H1 (cell line): ENCODE results near the gene HAND1. TPM values are rescaled to one million over a fixed set of nuclear protein-coding genes. Genes with fewer than 3 reads are reported as not detected.

Experiments used
- CTCF ChIA-PET: fragments of 300-600 bp; sonication (Branson Sonifier 250); formaldehyde crosslinking; loops from one replicate; lab custom pipeline; 2021; ENCODE audit not compliant: partially characterized antibody; lab: Charles Lee
- POLR2A ChIA-PET: fragments of 300-600 bp; sonication (Branson Sonifier 250); formaldehyde crosslinking; loops from one replicate; lab custom pipeline; 2021; ENCODE audit warnings: inconsistent platforms; ENCODE audit not compliant: partially characterized antibody; lab: Charles Lee
- DNase-seq, 2 experiments: peaks; one replicate each; pipeline versions ENCODE4 v3.0.0 to v3.0.0-alpha.2; 2010 to 2022; ENCODE audit warnings: low spot score in 2 of 2, low read depth in 1 of 2, mixed read lengths in 1 of 2
- FAIRE-seq: peaks from 2 replicates; lab custom pipeline; 2011; peaks lifted over from hg19 to GRCh38; lab: Jason Lieb, UNC
- H2AFZ ChIP-seq: 2 replicates; pipeline ENCODE4 v1.8.1; 2012; ENCODE audit warnings: low read length, inconsistent platforms
- H2AK5ac ChIP-seq: 2 replicates; pipeline ENCODE4 v1.6.1; 2013; ENCODE audit warnings: low read depth, low read length
- H2BK120ac ChIP-seq: replicated peaks from 2 replicates; pipeline ENCODE3; 2013; ENCODE audit warnings: low read depth, low read length, inconsistent platforms
- H2BK12ac ChIP-seq: 2 replicates; pipeline ENCODE4 v1.6.1; 2013; ENCODE audit warnings: low read depth, low read length
- H2BK15ac ChIP-seq: 2 replicates; pipeline ENCODE4 v1.6.1; 2013; ENCODE audit warnings: low read length
- H2BK20ac ChIP-seq: 2 replicates; pipeline ENCODE4 v1.6.1; 2013; ENCODE audit warnings: low read length
- H2BK5ac ChIP-seq: 2 replicates; pipeline ENCODE4 v1.6.1; 2013; ENCODE audit warnings: low read depth, low read length
- H3K14ac ChIP-seq: 2 replicates; pipeline ENCODE4 v1.6.1; 2013; ENCODE audit warnings: inconsistent platforms; ENCODE audit not compliant: insufficient read length
- H3K18ac ChIP-seq: 2 replicates; pipeline ENCODE4 v1.6.1; 2013; ENCODE audit warnings: low read length; ENCODE audit errors: extremely low read depth
- H3K23ac ChIP-seq: 2 replicates; pipeline ENCODE4 v1.6.1; 2013; ENCODE audit warnings: inconsistent platforms; ENCODE audit not compliant: insufficient read length
- H3K23me2 ChIP-seq: 2 replicates; pipeline ENCODE4 v1.6.1; 2013; ENCODE audit warnings: low read depth, low read length
- H3K27ac ChIP-seq: 2 replicates; pipeline ENCODE4 v1.6.1; 2011; ENCODE audit warnings: low read depth, low read length, inconsistent platforms
- H3K27me3 ChIP-seq, 4 experiments: replicated peaks in 1 of 4; 1 replicate in 1 of 4; 2 replicates in 3 of 4; pipeline versions ENCODE4 v1.6.1 to v1.8.1; 2011 to 2013; ENCODE audit warnings: low read length in 3 of 4, mild to moderate bottlenecking in 3 of 4, inconsistent platforms in 2 of 4, mixed read lengths in 2 of 4, moderate library complexity in 1 of 4; ENCODE audit not compliant: control insufficient read depth in 3 of 4, insufficient read depth in 3 of 4; ENCODE audit errors: extremely low read depth in 1 of 4
- H3K36me3 ChIP-seq, 4 experiments: 2 replicates each; pipeline versions ENCODE4 v1.6.1 to v1.8.1; 2011 to 2013; ENCODE audit warnings: mild to moderate bottlenecking in 4 of 4, low read length in 3 of 4, moderate library complexity in 2 of 4, control low read depth in 1 of 4, inconsistent platforms in 1 of 4; ENCODE audit not compliant: insufficient read depth in 4 of 4, control insufficient read depth in 2 of 4
- H3K4ac ChIP-seq: replicated peaks from 2 replicates; pipeline ENCODE3; 2013; ENCODE audit warnings: low read length, low read depth, mixed read lengths, inconsistent platforms; ENCODE audit not compliant: insufficient read length
- H3K4me1 ChIP-seq, 4 experiments: replicated peaks in 1 of 4; 1 replicate in 1 of 4; 2 replicates in 3 of 4; pipeline versions ENCODE4 v1.6.1 to v1.8.1; 2011 to 2013; ENCODE audit warnings: low read length in 3 of 4, inconsistent platforms in 2 of 4, mixed read lengths in 1 of 4; ENCODE audit not compliant: insufficient read depth in 4 of 4, control insufficient read depth in 3 of 4
- H3K4me2 ChIP-seq, 2 experiments: 2 replicates each; pipeline versions ENCODE4 v1.6.1 to v1.8.1; 2011 to 2013; ENCODE audit warnings: low read depth in 2 of 2, low read length in 2 of 2, control low read depth in 1 of 2, inconsistent platforms in 1 of 2, mild to moderate bottlenecking in 1 of 2; ENCODE audit not compliant: insufficient read depth in 1 of 2
- H3K4me3 ChIP-seq, 4 experiments: fragments of 200-600, 300-600 bp in 1 of 4; sonication (generic), shearing (Covaris generic), sonication (Bioruptor Twin) in 1 of 4; 2 replicates each; pipeline versions ENCODE4 v1.5.1 to v1.8.1; 2011 to 2016; ENCODE audit warnings: low read length in 4 of 4, low read depth in 3 of 4, control low read depth in 2 of 4, inconsistent platforms in 2 of 4, mild to moderate bottlenecking in 2 of 4, mixed read lengths in 1 of 4, moderate library complexity in 1 of 4; ENCODE audit not compliant: insufficient read depth in 2 of 4; ENCODE audit errors: extremely low read depth in 1 of 4
- H3K56ac ChIP-seq: replicated peaks from 2 replicates; pipeline ENCODE3; 2013; ENCODE audit warnings: low read depth, mild to moderate bottlenecking, mixed read lengths, low read length, inconsistent platforms; ENCODE audit not compliant: insufficient read length
- H3K79me1 ChIP-seq: 2 replicates; pipeline ENCODE4 v1.6.1; 2013; ENCODE audit warnings: low read depth, low read length, control low read depth
- H3K79me2 ChIP-seq, 2 experiments: 2 replicates each; pipeline versions ENCODE4 v1.6.1 to v1.8.1; 2012 to 2013; ENCODE audit warnings: low read length in 2 of 2, mild to moderate bottlenecking in 2 of 2, inconsistent platforms in 1 of 2; ENCODE audit not compliant: insufficient read depth in 2 of 2, control insufficient read depth in 1 of 2
- H3K9ac ChIP-seq, 4 experiments: replicated peaks in 1 of 4; 1 replicate in 1 of 4; 2 replicates in 3 of 4; pipeline versions ENCODE4 v1.6.1 to v1.8.1; 2011 to 2013; ENCODE audit warnings: low read depth in 3 of 4, low read length in 3 of 4, control low read depth in 2 of 4, mild to moderate bottlenecking in 2 of 4, moderate library complexity in 2 of 4, inconsistent platforms in 1 of 4; ENCODE audit errors: extremely low read depth in 1 of 4
- H3K9me3 ChIP-seq, 2 experiments: 2 replicates each; pipeline versions ENCODE4 v1.6.1 to v1.8.1; 2012 to 2013; ENCODE audit warnings: mild to moderate bottlenecking in 2 of 2, moderate library complexity in 2 of 2, control low read depth in 1 of 2, inconsistent platforms in 1 of 2, low read depth in 1 of 2, low read length in 1 of 2, mixed read lengths in 1 of 2; ENCODE audit not compliant: insufficient read depth in 2 of 2
- H4K20me1 ChIP-seq, 2 experiments: replicated peaks in 1 of 2; 2 replicates each; pipeline versions ENCODE3 to v1.8.1; 2011 to 2013; ENCODE audit warnings: inconsistent platforms in 2 of 2, low read length in 2 of 2, mild to moderate bottlenecking in 1 of 2; ENCODE audit not compliant: insufficient read depth in 2 of 2, control insufficient read depth in 1 of 2
- H4K5ac ChIP-seq: 2 replicates; pipeline ENCODE4 v1.6.1; 2013; ENCODE audit warnings: low read length, low read depth, mixed read lengths, inconsistent platforms; ENCODE audit not compliant: insufficient read length
- H4K8ac ChIP-seq: 2 replicates; pipeline ENCODE4 v1.8.0; 2013; ENCODE audit warnings: mild to moderate bottlenecking, moderate library complexity, low read length, inconsistent platforms; ENCODE audit not compliant: insufficient read depth; ENCODE audit errors: extremely low read depth
- H4K91ac ChIP-seq: replicated peaks from 2 replicates; pipeline ENCODE3; 2013; ENCODE audit warnings: low read length, mixed read lengths, inconsistent platforms; ENCODE audit not compliant: insufficient read length
- ASH2L ChIP-seq: fragments of 200-600, 300-600 bp; sonication (generic); IDR thresholded peaks from one replicate; pipeline ENCODE4 v1.7.1; 2017; ENCODE audit warnings: low read length
- CEBPB ChIP-seq: IDR thresholded peaks from 2 replicates; pipeline ENCODE4 v1.6.1; 2012; ENCODE audit warnings: low read depth, low read length
- CTBP2 ChIP-seq: IDR thresholded peaks from 2 replicates; pipeline ENCODE4 v1.7.0; 2011; ENCODE audit warnings: borderline replicate concordance, mild to moderate bottlenecking, moderate library complexity, mixed read lengths, low read length; ENCODE audit not compliant: insufficient read depth, insufficient read length
- EZH2 ChIP-seq: fragments of 200-600 bp; sonication (generic); IDR thresholded peaks from 2 replicates; pipeline ENCODE4 v1.7.1; 2012; ENCODE audit warnings: low read depth, mild to moderate bottlenecking, moderate library complexity, low read length, inconsistent platforms; ENCODE audit not compliant: severe bottlenecking
- NANOG ChIP-seq: IDR thresholded peaks from 2 replicates; pipeline ENCODE4 v1.6.1; 2011; ENCODE audit warnings: low read length, low read depth, mild to moderate bottlenecking, inconsistent platforms; ENCODE audit not compliant: insufficient read depth, poor library complexity, severe bottlenecking
- RBBP5 ChIP-seq: IDR thresholded peaks from 2 replicates; pipeline ENCODE4 v1.7.1; 2012; ENCODE audit warnings: low read depth, mild to moderate bottlenecking, inconsistent platforms, low read length, moderate library complexity, borderline replicate concordance
- SUZ12 ChIP-seq: fragments of 200-600 bp; sonication (generic); IDR thresholded peaks from 2 replicates; pipeline ENCODE4 v1.6.1; 2012; ENCODE audit warnings: mild to moderate bottlenecking, inconsistent platforms, low read length, moderate library complexity, mixed read lengths
- TCF12 ChIP-seq: IDR thresholded peaks from 2 replicates; pipeline ENCODE4 v1.6.1; 2011; ENCODE audit warnings: low read depth, mild to moderate bottlenecking, low read length
- WGBS, 2 experiments: shearing (Covaris generic) in 1 of 2; methylation state at CpG; one replicate each; pipeline versions ENCODE4 v1.1.6 to v1.1.7; 2013 to 2015; ENCODE audit warnings: low lambda C conversion rate in 2 of 2, mixed read lengths in 2 of 2, inconsistent platforms in 1 of 2, low coverage in 1 of 2, missing lambda C conversion rate in 1 of 2; ENCODE audit not compliant: insufficient replicate concordance in 2 of 2, insufficient coverage in 1 of 2, insufficient read length in 1 of 2; ENCODE audit errors: extremely low coverage in 1 of 2, missing lambda C conversion rate in 1 of 2; 5-methylcytosine and 5-hydroxymethylcytosine counted together
- polyA plus RNA-seq, 7 experiments: library from polyadenylated mRNA; depleted of rRNA in 3 of 7; stranded (reverse) in 5 of 7; unstranded in 2 of 7; fragments of >200 nt in 5 of 7; fragments of 200-250 nt in 2 of 7; gene quantifications; 1 replicate in 5 of 7; 2 replicates in 1 of 7; 4 replicates in 1 of 7; pipeline versions ENCODE4 v1.2.1 to v1.2.3, GENCODE V29; 2011 to 2013; ENCODE audit warnings: missing spikeins in 2 of 7, mixed read lengths in 2 of 7
- total RNA-seq: library from RNA; stranded (reverse); fragmentation: NEBNext Ultra II Directional; extraction: Animal tissue kit (Norgen Biotek cat#: 25700); gene quantifications from 2 replicates; pipeline ENCODE4 v1.2.1, GENCODE V29; 2021
- TF ChIP-seq, protein P1 (sequence below): IDR thresholded peaks from 2 replicates; pipeline ENCODE4 v1.6.1; 2012; ENCODE audit warnings: inconsistent platforms

HAND1 gene
- total and polyA plus RNA-seq, 2 of the 8 experiments (the other 6 are each of a cell fraction or from before 2014, with no cell fraction given): 0.06 TPM; not detected in 1

DNA sequence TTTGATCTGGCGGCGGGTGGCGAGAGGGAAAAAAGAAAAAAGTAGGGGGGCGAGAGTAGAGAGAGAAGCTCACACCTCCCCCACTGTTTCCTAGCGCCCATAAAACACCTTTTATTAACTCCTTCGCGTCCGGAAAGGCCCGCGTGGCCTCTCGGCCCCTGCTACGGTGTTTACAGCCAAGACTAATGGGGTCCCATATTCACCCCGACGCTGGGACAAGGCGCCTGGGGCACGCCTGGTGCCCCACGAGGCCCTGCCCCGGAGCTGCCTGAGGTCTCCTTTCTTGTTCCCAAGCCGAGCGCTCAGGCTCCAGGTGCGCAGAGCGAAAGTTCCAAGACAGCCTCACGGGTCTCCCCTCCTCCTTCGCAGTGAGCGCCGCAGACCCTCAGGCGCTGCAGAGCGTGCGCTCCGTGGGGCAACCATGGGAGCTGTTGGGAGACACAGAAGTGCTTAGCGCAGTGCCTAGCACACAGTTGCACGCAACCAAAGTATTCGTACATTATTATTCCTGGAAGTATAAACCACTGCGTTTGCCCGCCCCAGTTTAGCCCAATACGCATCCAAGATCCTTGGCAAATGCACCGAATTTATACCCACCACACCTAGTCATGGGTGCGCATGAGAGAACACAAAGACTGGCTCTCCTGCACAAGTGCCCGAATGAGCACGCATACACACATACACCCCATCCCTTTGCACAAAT is 4.3 kb downstream of the HAND1 start:
- CTCF ChIA-PET: interaction anchor here (1.8 to 16.1 kb wide), 4 partner anchors 10 to 137 kb away, joined by 7 to 273 read pairs (median 12); no protein-coding TSS in a partner anchor
- POLR2A ChIA-PET: interaction anchor here (1.0 to 2.6 kb wide), 2 partner anchors 11 to 135 kb away, joined by 3 to 16 read pairs; no protein-coding TSS in a partner anchor
- Histone ChIP-seq H3K4me3 (peak overlapping the region; percentile 6 to 53 (median 32); a peak in 6 of 8 replicates), H3K56ac (no peak overlapping the region), H2BK120ac (no peak overlapping the region), H3K27me3 (peaks cover 86 to 100% (median 94%) of the 10 kb centered on the region in 4 experiments), H2AK5ac (no peak overlapping the region), H3K79me1 (no peaks in the 10 kb centered on the region; the same call in 1 of the 2 replicates), H3K9ac (no peak overlapping the region), H2AFZ (no peak overlapping the region), H2BK15ac (no peak overlapping the region), H3K79me2 (no peaks in the 10 kb centered on the region), H3K18ac (peak overlapping the region; percentile 19; the same call in 1 of the 2 replicates), H3K23ac (no peak overlapping the region), H3K14ac (no peak overlapping the region), H3K9me3 (no peaks in the 10 kb centered on the region), H2BK20ac (peak overlapping the region; percentile 82; the same call in 1 of the 2 replicates), H3K4me2 (peak overlapping the region; percentile 79 to 82), H3K27ac (no peak overlapping the region), H4K20me1 (peaks cover 16 to 28% of the 10 kb centered on the region in 2 experiments), H4K5ac (no peak overlapping the region), H4K91ac (peak overlapping the region; percentile 10), H4K8ac (peak overlapping the region; percentile 42; the same call in 1 of the 2 replicates), H3K4ac (no peak overlapping the region), H3K36me3 (no peaks in the 10 kb centered on the region), H3K4me1 (peaks cover 12 to 32% (median 22%) of the 10 kb centered on the region in 4 experiments), H2BK12ac (peak overlapping the region; percentile 96), H3K23me2 (peaks cover 11% of the 10 kb centered on the region; the same call in 1 of the 2 replicates), H2BK5ac (no peak overlapping the region; the same call in 1 of the 2 replicates)
- no peak for FAIRE-seq
- TF ChIP-seq SUZ12 (peak; percentile 94), NANOG (no peak), ASH2L (peak; percentile 28), RBBP5 (peak; percentile 41; the same call in 1 of the 2 replicates), TCF12 (0 out of 2 replicates have a peak, but pooled peaks have one; percentile 21), EZH2 (peak; percentile 89), CTBP2 (peak; percentile 93), CEBPB (no peak)
- TF ChIP-seq, protein P1, sequence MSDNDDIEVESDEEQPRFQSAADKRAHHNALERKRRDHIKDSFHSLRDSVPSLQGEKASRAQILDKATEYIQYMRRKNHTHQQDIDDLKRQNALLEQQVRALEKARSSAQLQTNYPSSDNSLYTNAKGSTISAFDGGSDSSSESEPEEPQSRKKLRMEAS: peak; percentile 44; the same call in 1 of the 2 replicates
- peak in 1 of 2 experiments; percentile 73 for DNase-seq
- 2% methylated on average over 35 of the region's 40 CpGs; no CpG with 5 or more reads in 1 of the 2 experiments for WGBS, 2 experiments
